HG03060 (cell line): ENCODE results near the gene GCNA.
"Not testable (repeated sequence)": the region's sequence is repeated elsewhere in the genome, so short reads cannot be mapped to it uniquely, and the experiment has no call there.

Source experiments
- ATAC-seq: cut with Tn5 transposase; IDR thresholded peaks from one replicate; pipeline ENCODE4 v1.9.1; 2021; ENCODE audit warnings: low read depth, moderate number of reproducible peaks; ENCODE audit not compliant: unreplicated experiment

The GCNA gene

DNA sequence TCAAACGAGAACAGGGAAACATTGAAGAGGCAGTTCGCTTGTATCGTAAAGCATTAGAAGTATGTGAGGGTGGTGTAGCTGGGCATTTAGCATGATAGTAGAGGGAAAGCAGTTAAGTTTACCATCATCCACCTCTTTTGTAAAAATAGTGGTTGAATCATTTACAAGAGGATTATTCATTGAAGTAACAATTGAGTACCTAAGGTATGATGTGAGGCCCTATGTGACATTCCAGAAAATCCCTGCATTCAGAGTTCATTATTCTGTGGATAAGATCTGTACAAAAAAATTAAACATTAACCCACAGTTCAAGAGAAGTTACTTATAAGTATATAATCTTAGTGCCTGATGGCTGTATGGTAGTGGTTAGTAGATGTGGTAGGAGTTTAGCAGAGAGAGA, 22.2 kb upstream of the GCNA start:
- ATAC-seq: no peak

DNA sequence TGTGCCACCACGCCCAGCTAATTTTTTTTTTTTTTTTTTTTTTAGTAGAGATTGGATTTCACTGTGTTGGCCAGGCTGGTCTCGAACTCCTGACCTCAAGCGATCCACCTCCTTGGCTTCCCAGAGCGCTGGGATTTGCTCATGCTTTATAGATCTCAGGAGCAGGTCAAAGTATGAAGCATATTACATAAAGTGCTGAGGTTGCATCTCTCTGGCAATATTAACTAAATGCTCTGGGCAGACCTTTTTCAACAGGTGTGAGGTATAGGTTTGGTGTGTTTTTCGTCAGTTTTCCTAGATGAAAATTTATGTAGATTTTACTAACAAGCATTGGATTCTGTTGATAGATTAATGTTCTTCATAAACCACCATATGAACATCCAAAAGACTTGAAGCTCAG, 19.3 kb upstream of the GCNA start:
- ATAC-seq: no peak

DNA sequence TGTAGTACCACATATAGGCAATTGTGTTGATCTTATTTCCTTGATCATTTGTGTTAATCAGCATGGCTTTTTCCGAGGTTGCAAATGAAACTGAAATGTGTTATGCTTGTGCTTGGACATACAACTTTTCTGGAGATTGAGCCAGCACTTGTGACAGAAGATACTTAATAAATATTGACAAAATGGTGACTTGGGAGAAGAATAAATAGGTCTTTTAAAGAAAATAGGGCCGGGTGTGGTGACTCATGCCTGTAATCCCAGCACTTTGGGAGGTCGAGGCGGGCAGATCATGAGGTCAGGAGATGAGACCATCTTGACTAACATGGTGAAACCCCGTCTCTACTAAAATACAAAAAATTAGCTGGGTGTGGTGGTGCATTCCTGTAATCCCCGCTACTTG, 18.5 kb upstream of the GCNA start:
- not testable (repeated sequence) for ATAC-seq

DNA sequence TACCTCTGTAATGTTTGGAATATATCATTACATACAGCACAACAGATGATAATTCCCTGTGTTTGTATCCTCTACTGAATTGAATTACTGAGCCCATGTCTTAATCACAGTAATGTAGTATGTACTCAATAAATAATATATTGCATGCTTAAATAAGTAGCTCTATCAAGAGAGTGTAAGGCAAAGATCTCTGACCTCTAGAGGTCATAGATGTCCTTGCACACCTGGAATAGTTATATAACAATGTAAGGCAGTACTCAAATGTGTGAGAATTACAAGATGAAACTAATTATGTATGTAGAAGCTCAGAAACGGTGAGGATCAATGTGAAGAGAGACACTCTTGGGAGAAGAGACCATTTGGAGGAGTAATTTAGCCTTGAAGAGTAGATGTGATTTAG, 14.3 kb upstream of the GCNA start:
- ATAC-seq: no peak

DNA sequence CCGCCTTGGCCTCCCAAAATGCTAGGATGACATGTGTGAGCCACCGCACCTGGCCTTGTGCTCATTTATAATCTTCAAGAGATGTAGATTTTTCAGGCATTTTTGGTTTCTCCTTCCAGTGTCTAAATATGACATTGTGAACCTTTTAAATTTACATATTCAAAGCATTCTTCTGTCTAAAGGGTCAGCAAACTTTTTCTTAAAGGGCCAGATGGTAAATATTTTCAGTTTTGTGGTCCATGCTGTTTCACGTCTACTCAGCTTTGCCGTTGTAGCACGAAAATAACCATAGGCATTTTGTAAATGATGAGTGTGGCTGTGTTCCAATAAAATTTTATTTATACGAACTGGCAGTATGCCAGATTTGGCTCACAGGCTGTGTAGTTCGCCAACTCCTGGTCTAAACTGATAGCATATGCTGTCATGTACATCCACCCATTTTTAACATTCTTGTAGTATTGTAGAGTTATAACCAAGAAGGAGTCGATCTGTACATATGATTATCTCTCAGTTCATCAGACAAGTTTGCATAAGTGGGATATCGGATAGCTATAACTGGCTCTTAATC, 12.7 kb upstream of the GCNA start:
- no peak for ATAC-seq

DNA sequence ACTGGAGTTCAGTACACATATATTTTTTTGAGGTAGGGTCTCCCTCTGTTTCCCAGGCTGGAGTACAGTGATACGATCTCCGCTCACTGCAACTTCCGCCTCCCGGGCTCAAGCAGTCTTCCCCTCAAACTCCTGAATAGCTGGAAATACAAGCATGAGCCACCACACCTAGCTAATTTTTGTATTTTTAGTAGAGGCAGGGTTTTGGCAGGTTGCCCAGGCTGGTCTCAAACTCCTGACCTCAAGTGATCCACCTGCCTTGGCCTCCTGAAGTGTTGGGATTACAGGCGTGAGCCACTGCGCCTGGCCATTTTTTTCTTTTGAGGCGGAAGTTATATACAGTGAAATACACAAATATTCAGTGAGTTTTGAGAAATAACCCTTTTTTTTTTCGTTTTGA, 6.8 kb upstream of the GCNA start:
- not testable (repeated sequence) for ATAC-seq

DNA sequence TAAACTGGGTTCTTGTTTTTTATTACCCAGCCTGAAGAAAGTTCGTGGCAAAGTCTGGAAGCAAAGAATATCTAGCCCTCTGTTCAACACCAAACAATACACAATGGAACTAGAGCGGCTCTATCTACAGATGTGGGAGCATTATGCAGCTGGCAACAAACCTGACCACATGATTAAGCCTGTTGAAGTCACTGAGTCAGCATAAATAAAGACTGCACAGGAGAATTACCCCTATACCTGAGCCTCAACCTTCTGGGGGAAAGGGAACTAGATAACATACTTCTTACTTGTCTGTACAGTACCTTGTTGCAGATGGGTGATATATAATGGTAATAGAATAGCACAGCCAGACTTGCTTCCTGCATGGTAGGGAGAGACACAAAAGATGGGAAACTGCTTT, 4.6 kb upstream of the GCNA start:
- ATAC-seq: no peak

DNA sequence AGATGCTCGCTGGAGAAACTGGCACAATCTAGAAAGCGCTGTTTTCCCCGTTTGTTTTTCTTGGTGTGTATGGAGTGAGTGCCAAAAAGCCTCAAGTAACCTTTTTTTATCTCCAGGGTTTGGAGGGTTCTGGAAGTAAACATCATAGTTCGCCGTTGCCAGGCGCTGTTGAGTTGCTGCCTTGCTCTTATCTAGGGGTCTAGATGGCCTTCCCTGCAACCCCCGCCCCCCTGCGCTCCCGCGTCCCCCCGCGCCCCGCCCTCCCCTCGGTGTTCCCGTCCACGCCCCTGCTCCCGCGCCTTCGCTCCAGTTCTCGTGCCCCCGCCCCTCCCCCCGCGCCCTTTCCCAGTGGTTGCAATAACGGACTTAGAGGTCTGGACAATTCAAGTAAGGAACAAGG, 555 bp upstream of the GCNA start:
- ATAC-seq: no peak

DNA sequence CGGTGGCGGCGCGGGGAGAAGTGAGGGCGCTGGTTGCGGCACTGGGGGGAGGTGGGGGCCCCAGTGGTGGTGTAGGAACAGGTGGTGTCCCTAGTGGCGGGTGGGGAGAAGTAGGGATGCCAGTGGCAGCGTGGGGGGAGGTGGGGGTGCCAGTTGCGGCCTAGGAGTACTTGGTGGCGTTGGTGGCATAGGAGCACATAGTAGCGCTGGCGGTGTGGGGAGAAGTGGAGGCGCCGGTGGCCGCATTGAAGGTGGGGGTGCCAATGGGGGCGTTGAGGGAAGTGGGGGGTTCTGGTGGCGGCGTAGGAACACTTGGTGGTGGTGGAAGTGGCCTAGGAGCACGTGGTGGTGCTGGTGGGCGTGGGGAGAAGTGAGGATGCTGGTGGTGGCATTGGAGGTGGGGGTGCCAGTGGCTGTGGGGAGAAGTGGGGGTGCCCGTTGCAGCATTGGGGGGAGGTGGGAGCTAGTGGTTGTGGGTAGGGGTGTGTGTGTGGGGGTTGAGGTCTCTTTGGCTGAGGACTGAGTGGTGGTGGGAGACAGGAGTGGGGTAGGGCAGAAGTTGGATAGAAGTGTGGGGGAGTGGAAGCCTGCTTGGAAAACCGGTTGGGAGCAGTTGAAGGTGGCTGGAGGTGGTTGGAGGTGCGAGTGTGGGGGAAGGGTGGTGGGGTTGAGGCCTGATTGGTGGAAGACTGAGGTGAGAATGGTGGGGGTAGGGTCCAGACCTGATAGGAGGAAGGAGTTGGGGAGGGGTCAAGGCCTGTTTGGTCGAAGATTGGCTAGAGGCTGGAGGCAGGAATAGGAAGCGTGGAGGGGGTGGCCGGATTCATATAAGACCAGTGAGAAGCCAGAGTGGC, 1.1 kb downstream of the GCNA start:
- no peak for ATAC-seq

DNA sequence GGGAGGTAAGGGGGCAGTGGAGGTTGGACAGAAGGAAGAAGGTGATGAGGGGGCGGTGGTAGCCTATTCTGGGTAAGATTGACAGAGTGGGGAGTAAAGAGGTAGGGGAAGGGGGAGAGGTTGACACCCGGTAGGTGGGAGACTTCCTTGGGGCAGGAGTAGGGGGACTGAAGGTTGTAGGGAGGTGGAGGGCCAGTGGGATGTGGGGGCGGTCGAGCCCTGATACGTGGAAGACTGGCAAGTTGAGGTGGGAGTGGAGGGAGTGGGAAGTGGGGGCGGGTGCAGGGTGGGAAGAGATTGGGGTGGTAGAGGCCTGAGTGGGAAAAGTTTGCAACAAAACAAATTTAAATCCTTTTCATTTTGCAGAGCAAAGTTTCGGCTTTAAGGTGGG, 1.7 kb downstream of the GCNA start:
- ATAC-seq: no peak

DNA sequence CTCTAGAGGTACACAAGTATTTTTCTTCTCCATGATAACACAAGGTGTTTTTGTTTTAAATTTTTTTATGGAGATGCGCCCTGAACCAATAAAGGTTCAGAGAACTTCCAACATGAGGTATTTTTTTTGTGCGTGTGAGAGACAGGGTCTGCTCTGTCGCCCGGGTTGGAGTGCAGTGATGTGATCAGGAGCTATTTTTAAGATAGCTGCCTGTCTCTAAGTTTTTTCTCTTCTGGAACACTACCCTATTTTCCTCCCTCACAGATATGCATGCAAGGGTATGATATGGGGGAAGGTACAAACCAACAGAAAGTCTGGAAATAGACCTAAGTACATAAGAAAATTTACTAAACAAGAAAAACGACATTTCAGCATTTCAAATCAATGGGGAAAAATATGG, 3.0 kb downstream of the GCNA start:
- no peak for ATAC-seq

DNA sequence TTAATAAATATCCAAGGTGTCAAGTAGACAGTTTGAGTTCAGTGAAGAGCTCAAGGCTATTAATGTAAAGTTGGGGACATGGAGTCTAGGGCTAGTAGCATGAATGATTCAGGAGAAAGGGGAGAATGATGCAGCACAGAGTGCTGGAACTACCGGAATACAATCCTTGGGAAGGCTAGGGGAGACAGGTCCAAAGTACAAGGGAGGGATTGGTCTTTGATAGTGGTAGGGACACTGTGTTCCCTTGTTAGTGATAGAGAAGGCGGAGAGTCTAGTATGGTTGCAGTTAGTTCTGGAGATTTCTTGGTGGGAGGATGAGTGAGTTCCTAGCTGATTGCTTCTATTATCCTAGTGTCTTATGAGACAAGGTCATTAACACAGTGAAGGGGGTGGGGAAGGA, 8.7 kb downstream of the GCNA start:
- ATAC-seq: no peak

DNA sequence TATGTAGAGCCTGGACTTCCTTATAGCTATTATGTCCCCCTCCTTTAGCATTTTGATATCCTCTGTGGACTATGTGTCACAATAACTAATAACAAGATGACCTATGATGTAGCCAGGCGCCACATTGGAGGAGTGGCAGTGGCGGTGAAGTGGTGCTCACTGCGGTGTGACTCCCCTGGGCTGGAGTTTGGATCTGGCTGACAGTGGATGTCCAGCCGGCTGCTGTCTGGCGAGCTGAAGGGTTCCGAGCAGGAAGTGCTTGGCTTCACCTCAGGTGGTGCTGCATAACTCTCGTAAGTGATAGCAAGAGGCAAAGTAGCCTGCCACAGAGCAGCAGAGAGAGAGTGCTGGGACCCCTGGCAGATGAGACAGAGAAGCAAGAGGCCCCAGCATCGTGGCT, 15.0 kb downstream of the GCNA start:
- not testable (repeated sequence) for ATAC-seq

DNA sequence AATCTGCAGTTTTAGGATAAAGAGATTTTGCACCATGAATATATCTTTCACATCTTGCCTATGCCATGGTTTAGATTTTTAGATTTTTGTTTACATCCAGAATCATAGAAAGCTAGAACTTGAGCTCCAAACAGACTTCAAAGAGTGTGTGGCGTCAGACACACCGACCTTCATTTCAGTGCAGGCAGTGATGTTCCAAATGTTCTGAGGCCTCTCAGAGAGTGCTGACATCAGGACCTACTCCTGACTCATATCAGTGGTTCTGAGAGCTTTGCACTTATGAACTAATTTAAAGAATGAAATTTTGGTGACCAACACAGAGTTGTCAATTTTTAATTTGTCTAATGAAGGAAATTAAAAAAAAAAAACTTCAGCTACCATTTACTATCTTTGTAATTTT, 21.7 kb downstream of the GCNA start:
- ATAC-seq: no peak

DNA sequence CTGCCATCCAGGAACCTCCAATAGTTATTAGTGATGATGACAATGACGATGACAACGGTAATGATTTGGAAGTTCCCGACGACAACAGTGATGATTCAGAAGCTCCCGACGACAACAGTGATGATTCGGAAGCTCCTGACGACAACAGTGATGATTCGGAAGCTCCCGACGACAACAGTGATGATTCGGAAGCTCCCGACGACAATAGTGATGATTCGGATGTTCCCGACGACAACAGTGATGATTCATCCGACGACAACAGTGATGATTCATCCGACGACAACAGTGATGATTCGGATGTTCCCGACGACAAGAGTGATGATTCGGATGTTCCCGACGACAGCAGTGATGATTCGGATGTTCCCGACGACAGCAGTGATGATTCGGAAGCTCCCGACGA, 25.4 kb downstream of the GCNA start:
- no peak for ATAC-seq

DNA sequence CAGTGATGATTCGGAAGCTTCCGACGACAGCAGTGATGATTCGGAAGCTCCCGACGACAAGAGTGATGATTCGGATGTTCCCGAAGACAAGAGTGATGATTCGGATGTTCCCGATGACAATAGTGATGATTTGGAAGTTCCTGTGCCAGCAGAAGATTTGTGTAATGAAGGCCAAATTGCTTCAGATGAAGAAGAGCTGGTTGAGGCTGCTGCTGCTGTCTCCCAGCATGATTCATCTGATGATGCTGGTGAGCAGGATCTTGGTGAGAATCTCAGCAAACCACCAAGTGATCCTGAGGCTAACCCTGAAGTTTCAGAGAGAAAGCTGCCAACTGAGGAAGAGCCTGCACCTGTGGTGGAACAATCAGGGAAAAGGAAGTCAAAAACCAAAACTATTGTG, 25.9 kb downstream of the GCNA start:
- no peak for ATAC-seq

DNA sequence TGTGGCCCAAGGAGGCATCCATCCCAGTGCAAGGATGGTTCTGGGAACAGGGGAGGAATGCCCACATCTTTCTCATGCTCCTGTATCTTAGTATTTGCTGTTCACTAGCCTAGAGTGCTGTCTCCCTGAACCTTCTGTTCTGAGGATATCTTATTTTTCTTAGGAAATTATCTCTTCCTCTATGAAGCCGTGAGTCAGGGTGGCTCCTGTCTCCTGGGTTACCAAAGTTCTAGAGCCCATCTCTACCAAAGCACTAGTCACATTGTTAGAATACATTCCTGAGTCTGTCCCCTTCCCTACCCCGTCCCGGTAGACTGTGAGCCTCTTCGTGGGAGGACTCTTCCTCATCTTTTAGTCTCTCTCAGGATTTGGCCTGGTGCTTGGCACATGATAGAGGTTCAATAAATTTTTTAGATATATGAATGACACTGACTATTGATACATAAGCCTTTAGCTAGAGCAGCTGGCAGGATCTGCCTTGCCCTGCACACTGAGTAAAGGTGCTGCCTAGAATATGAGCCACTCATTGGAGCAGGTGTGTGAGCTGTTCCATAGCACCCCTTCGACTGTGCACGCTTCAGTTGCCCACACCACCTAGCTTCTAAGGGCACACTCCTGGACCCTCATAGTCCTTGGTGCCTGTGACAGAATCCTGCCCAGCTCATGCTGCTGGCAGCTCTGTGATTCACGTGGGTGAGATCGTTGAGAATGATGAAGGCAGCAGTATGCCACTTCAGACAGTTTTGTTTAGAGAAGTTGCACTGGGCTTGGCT, 26.7 kb downstream of the GCNA start:
- ATAC-seq: no peak

DNA sequence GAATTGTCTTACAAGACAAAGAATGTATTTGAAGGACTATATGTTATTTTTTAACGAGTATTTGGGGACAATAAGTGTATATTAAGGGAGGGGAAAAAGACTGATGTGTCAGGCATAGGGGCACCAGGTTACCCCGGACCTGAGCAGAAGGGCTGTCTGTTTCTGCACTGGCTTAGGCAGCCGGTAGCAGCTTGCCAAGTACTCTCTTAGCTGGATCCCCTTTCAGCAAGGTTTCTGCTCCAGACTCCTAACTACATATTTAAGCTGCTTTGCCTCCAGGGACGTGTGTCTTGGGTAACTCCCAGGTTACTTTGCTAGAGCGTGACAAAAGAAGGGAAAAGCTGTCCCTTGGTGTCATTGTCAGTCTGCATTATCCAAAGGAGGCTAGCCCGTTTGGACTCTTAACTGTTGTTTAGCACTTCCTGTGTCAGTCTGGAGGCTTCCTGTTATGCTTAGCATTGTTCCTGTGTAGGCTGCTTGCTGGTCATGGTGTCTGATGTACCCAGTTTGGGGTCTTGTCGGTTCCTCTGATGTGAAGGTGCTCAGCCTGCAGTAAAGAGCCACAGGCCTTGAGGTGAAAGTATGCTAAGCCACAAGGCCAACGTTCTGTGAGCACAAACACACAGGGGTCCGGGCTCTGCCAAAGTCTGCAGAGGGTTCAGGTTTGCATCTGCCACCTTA, 28.4 kb downstream of the GCNA start:
- ATAC-seq: no peak

DNA sequence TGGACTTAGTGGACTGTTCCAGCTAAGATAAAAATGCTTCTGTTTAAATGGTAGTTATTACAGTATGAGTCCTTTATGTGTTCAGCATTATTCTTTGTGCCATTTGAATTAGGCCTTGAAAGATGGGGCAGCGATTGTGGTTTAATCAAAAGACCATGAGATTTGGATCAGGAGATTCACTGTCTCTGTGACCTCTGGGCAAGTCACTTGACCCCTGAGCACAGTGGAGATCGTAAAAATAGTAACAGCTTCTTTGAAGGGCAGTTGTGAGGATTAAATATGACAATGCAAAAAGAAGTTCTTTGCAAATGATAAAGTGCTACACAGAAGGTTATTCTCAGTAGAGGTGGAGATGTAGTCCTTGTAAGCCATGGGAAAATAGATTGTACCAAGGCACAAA, 29.3 kb downstream of the GCNA start:
- no peak for ATAC-seq

DNA sequence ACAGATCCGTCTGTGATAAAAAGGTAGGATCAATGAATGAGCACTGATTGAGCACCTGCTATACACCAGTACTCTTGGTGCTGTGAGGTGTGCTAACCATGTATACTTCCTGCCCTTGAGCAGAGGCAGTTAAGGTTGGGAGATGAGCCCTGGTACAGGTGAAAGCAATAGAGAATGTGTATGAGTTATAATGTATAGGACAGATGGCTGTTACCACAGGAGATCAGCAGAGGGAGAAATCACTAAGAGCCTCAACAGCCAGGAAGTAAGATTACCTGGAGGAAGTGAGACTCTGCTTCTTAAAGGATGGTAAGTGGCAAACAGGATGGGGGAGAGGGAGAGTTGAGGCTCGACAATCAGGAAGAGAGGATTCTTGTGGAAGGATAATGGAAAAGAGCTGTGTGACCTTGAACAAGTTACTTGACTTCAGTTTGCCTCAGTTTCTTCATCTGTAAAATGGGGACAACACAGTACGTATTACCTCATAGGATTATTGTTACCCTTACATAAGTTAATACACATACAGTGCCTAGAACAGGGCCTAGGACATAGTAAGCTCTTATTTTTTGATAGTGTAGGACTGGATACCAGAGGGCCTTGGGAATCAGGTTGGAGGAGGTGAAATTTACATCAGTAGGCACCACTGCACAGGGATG, 31.0 kb downstream of the GCNA start:
- ATAC-seq: no peak

DNA sequence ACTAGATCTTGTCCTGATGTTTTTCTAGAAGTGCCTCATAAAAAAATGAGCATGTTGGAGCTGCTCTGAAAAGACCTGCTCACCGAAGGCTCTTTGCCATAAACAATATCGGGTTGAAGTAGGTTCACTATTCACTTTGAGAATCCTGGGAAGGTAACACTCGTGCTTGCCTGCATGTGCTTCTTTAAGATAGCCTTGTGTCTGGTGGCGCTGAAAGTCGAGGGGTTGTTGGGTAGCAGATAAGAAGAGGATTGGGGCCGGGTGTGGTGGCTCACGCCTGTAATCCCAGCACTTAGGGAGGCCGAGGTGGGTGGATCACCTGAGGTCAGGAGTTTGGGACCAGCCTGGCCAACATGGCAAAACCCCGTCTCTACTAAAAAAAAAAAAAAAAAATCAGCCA, 33.5 kb downstream of the GCNA start:
- ATAC-seq: not testable (repeated sequence)
